Mucosa of descending colon (tissue), 3 donors: Measurements from ENCODE around the gene RPEL1. TPM values are rescaled to one million over a fixed set of nuclear protein-coding genes. Genes with fewer than 3 reads are reported as not detected.

Experiments
- ATAC-seq: fragments of 200-7000 bp; cut with Tn5 transposase; one replicate; pipeline ENCODE4 v1.9.1; 2020; ENCODE audit warnings: mild to moderate bottlenecking, moderate library complexity
- DNase-seq, 3 donors: peaks; one replicate each; pipeline ENCODE4 v3.0.0-alpha.2; 2020
- H3K36me3 ChIP-seq: fragments of 200-600 bp; one replicate; pipeline ENCODE4 v1.8.0; 2021; ENCODE audit warnings: low read depth, mild to moderate bottlenecking
- H3K4me1 ChIP-seq: fragments of 200-600 bp; one replicate; pipeline ENCODE4 v1.8.0; 2021; ENCODE audit warnings: low read depth, mild to moderate bottlenecking
- H3K4me3 ChIP-seq: fragments of 200-600 bp; one replicate; pipeline ENCODE4 v1.8.0; 2021; ENCODE audit warnings: mild to moderate bottlenecking
- H3K9me3 ChIP-seq: fragments of 200-600 bp; one replicate; pipeline ENCODE4 v1.8.0; 2021; ENCODE audit warnings: mild to moderate bottlenecking
- intact Hi-C, 2 donors: fragments of 100-400 bp; cut with DNase I in 1 of 2; cut with micrococcal nuclease in 1 of 2; formaldehyde crosslinking; loops; one replicate each; pipeline versions ENCODE4 v1.11.0 to v1.11.1; 2022; cut with DNase I, micrococcal nuclease
- total RNA-seq, 3 donors: library from RNA; stranded (reverse); fragmentation: NEBNext Ultra II Directional in 2 of 3; extraction: Animal tissue kit (Norgen Biotek cat#: 25700) in 2 of 3; gene quantifications; one replicate each; pipeline versions ENCODE4 v1.2.1 to v1.2.4, GENCODE V29; 2021 to 2023
- TF ChIP-seq, protein P1 (sequence below): fragments of 200-600 bp; IDR thresholded peaks from one replicate; pipeline ENCODE4 v1.8.0; 2022; ENCODE audit warnings: antibody characterized with exemption, mild to moderate bottlenecking
- donor health status: DM: no; HTN: no; CAD: no; lungs with moderate emphysema.
- donor health status: DM: no; HTN: no; CAD: no.
- donor health status: DM: no; HTN: yes; CAD: no.

The RPEL1 gene
- total RNA-seq, 3 donors from 2014 or later: 0.13 TPM; not detected in 2

DNA sequence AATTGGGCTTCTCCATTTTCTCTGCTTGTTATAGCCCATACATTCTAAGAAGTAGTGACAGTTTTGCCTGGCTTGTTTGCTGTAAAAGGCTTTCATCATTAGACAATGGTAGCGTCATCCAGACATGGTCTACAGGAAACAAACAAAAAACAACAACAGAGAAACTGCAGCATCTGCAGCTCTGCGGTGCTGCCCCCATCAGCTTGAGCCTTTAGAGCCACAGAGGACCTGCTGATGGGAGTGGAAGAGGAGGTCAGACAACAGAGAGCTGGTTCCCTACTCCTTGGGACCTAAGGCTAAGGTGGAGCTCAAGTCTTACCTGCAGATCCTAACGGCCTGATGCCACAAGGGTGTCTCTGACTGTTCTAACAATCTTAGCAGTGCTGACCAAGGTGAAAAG is 34.3 kb downstream of the RPEL1 start:
- ATAC-seq: no peak
- no peak for DNase-seq
- peaks cover 6% of the 10 kb centered on the region for H3K4me1 ChIP-seq
- H3K9me3 ChIP-seq: no peaks in the 10 kb centered on the region
- TF ChIP-seq, protein P1, sequence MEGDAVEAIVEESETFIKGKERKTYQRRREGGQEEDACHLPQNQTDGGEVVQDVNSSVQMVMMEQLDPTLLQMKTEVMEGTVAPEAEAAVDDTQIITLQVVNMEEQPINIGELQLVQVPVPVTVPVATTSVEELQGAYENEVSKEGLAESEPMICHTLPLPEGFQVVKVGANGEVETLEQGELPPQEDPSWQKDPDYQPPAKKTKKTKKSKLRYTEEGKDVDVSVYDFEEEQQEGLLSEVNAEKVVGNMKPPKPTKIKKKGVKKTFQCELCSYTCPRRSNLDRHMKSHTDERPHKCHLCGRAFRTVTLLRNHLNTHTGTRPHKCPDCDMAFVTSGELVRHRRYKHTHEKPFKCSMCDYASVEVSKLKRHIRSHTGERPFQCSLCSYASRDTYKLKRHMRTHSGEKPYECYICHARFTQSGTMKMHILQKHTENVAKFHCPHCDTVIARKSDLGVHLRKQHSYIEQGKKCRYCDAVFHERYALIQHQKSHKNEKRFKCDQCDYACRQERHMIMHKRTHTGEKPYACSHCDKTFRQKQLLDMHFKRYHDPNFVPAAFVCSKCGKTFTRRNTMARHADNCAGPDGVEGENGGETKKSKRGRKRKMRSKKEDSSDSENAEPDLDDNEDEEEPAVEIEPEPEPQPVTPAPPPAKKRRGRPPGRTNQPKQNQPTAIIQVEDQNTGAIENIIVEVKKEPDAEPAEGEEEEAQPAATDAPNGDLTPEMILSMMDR: no peak
- intact Hi-C loops: no loop called here
- no peak overlapping the region for H3K4me3 ChIP-seq
- no peaks in the 10 kb centered on the region for H3K36me3 ChIP-seq

GRCh38 chr10:103280506-103280905 is 34.8 kb downstream of the RPEL1 start:
- DNase-seq: no peak
- Histone ChIP-seq H3K4me3 (no peak overlapping the region), H3K9me3 (no peaks in the 10 kb centered on the region), H3K4me1 (peaks cover 6% of the 10 kb centered on the region), H3K36me3 (no peaks in the 10 kb centered on the region)
- ATAC-seq: no peak
- intact Hi-C loops: no loop called here
- TF ChIP-seq, protein P1: no peak

GRCh38 chr10:103281753-103282152 is 36.1 kb downstream of the RPEL1 start:
- H3K4me1 ChIP-seq: peaks cover 6% of the 10 kb centered on the region
- DNase-seq: no peak
- H3K4me3 ChIP-seq: no peak overlapping the region
- H3K9me3 ChIP-seq: no peaks in the 10 kb centered on the region
- H3K36me3 ChIP-seq: no peaks in the 10 kb centered on the region
- no peak for ATAC-seq
- intact Hi-C loops: no loop called here
- TF ChIP-seq, protein P1: no peak

GRCh38 chr10:103282961-103283360 is 37.3 kb downstream of the RPEL1 start:
- Histone ChIP-seq H3K36me3 (no peaks in the 10 kb centered on the region), H3K4me3 (no peak overlapping the region), H3K9me3 (no peaks in the 10 kb centered on the region), H3K4me1 (no peaks in the 10 kb centered on the region)
- intact Hi-C loops: no loop called here
- no peak for ATAC-seq
- TF ChIP-seq, protein P1: no peak
- DNase-seq: no peak

DNA sequence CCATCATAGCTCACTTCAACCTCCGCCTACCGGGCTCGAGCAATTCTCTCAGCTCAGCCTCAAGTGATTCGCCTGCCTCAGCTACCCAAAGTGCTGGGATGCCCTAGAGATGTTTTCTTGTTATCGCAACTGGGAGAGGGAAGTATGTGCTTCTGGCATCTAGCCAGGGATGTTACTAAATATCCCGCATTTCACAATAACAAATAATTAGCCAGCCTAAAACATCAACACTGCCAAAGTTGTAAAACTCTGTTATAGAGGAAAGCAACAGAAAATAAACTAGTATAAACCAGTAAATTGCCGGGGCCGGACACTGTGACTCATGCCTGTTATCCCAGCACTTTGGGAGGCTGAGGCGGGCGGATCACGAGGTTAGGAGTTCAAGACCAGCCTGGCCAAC is 38.5 kb downstream of the RPEL1 start:
- ATAC-seq: no peak
- H3K4me1 ChIP-seq: no peaks in the 10 kb centered on the region
- no peak for DNase-seq
- intact Hi-C loops: no loop called here
- no peaks in the 10 kb centered on the region for H3K36me3 ChIP-seq
- H3K4me3 ChIP-seq: no peak overlapping the region
- H3K9me3 ChIP-seq: no peaks in the 10 kb centered on the region
- TF ChIP-seq, protein P1: no peak

- Histone ChIP-seq H3K9me3 (no peaks in the 10 kb centered on the region), H3K4me1 (no peaks in the 10 kb centered on the region), H3K4me3 (no peak overlapping the region), H3K36me3 (no peaks in the 10 kb centered on the region)
- DNase-seq (no peak), ATAC-seq (no peak)
- intact Hi-C loops: no loop called here
- TF ChIP-seq, protein P1: no peak
Observed at GRCh38 chr10:103287992-103288391, 42.3 kb downstream of the RPEL1 start.
